DND-41 (cell line): ENCODE measurements around the gene OR5K2.

Source experiments
- ATAC-seq: fragments of 200-7000 bp; cut with Tn5 transposase; 3 replicates; pipeline ENCODE4 v1.9.1; 2021; ENCODE audit warnings: low read depth; ENCODE audit not compliant: insufficient read depth
- DNase-seq: peaks from one replicate; pipeline ENCODE4 v3.0.0-alpha.2; 2020
- H2AFZ ChIP-seq: 2 replicates; pipeline ENCODE4 v1.6.0; 2012; ENCODE audit warnings: low read depth, low read length
- H3K27ac ChIP-seq: 2 replicates; pipeline ENCODE4 v1.5.1; 2012; ENCODE audit warnings: low read length, inconsistent platforms
- H3K27me3 ChIP-seq: fragments of 200-600 bp; sonication (generic); 2 replicates; pipeline ENCODE4 v1.6.0; 2012; ENCODE audit warnings: low read length, mild to moderate bottlenecking, inconsistent platforms; ENCODE audit not compliant: insufficient read depth, poor library complexity
- H3K36me3 ChIP-seq: 2 replicates; pipeline ENCODE4 v1.5.1; 2012; ENCODE audit warnings: low read length, inconsistent platforms; ENCODE audit not compliant: insufficient read depth
- H3K4me1 ChIP-seq: 2 replicates; pipeline ENCODE4 v1.5.1; 2012; ENCODE audit warnings: mild to moderate bottlenecking, low read length; ENCODE audit not compliant: insufficient read depth
- H3K4me2 ChIP-seq: 2 replicates; pipeline ENCODE4 v1.6.0; 2012; ENCODE audit warnings: mild to moderate bottlenecking, moderate library complexity, low read length, inconsistent platforms; ENCODE audit not compliant: insufficient read depth
- H3K4me3 ChIP-seq, 2 experiments: fragments of 200-600 bp in 1 of 2; shearing (Covaris generic) in 1 of 2; 2 replicates each; pipeline ENCODE4 v1.5.1; 2012 to 2016; ENCODE audit warnings: inconsistent platforms in 2 of 2, low read length in 2 of 2, mild to moderate bottlenecking in 2 of 2, low read depth in 1 of 2, moderate library complexity in 1 of 2
- H3K79me2 ChIP-seq: 2 replicates; pipeline ENCODE4 v1.6.0; 2012; ENCODE audit warnings: low read length, inconsistent platforms; ENCODE audit not compliant: insufficient read depth
- H3K9ac ChIP-seq: 2 replicates; pipeline ENCODE4 v1.6.0; 2012; ENCODE audit warnings: low read depth, mild to moderate bottlenecking, inconsistent platforms, low read length, moderate library complexity
- H3K9me3 ChIP-seq: 2 replicates; pipeline ENCODE4 v1.5.1; 2012; ENCODE audit warnings: low read length, moderate library complexity, mild to moderate bottlenecking, inconsistent platforms; ENCODE audit not compliant: insufficient read depth, severe bottlenecking
- H4K20me1 ChIP-seq: 2 replicates; pipeline ENCODE4 v1.6.0; 2012; ENCODE audit warnings: low read length; ENCODE audit not compliant: insufficient read depth
- EZH2 ChIP-seq: IDR thresholded peaks from 3 replicates; pipeline ENCODE4 v1.6.1; 2012; ENCODE audit warnings: borderline replicate concordance, low read depth, mild to moderate bottlenecking, moderate library complexity, low read length, inconsistent platforms; ENCODE audit not compliant: severe bottlenecking
- TF ChIP-seq, protein P1 (sequence below): IDR thresholded peaks from 2 replicates; pipeline ENCODE4 v1.5.1; 2012; ENCODE audit warnings: borderline replicate concordance, low read length, moderate library complexity, mild to moderate bottlenecking; ENCODE audit not compliant: poor library complexity, severe bottlenecking; ENCODE audit errors: extremely low read depth

OR5K2 gene

DNA sequence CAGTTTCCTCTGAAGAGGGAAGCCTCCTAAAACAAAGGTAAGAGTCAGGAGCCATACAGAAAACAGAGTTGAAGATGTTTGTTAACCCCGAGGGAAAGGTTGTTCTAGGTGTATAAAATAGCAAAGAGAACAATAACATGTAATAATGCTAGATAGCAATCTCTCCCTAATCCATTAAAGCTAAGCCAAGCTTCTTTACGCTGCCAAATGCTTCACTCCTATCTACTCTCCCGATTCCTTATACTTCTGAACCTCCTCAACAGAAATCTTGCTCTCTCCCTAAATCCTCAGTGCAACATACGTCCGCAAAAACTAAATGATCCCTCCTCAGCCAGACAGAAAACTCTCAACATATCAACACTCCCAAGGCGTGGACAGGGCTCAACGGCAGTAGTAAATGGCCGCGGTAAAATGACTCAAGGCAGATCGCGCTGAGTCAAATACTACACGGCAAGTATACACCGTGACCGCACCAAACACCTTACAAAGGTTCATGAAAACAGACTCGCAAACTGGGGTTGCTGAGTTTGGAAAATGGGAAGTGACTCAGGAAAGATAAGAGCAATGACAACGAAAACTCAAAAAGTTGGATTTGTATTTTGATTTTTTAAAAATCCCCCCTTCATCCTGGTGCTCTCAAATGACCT lies 24.5 kb downstream of the OR5K2 start:
- peak overlapping the region; percentile 74 for H3K9ac ChIP-seq
- peak overlapping the region; percentile 82 for H3K4me2 ChIP-seq
- peak overlapping the region; percentile 78 for H2AFZ ChIP-seq
- 0 out of 2 replicates have a peak, but pooled peaks cover 4% of the 10 kb centered on the region for H4K20me1 ChIP-seq
- H3K27ac ChIP-seq = peak overlapping the region; percentile 71
- H3K4me1 ChIP-seq = peaks cover 36% of the 10 kb centered on the region
- H3K36me3 ChIP-seq = peaks cover 37% of the 10 kb centered on the region
- peak overlapping the region; percentile 75 to 85 for H3K4me3 ChIP-seq
- TF ChIP-seq EZH2 = no peak
- TF ChIP-seq, protein P1, sequence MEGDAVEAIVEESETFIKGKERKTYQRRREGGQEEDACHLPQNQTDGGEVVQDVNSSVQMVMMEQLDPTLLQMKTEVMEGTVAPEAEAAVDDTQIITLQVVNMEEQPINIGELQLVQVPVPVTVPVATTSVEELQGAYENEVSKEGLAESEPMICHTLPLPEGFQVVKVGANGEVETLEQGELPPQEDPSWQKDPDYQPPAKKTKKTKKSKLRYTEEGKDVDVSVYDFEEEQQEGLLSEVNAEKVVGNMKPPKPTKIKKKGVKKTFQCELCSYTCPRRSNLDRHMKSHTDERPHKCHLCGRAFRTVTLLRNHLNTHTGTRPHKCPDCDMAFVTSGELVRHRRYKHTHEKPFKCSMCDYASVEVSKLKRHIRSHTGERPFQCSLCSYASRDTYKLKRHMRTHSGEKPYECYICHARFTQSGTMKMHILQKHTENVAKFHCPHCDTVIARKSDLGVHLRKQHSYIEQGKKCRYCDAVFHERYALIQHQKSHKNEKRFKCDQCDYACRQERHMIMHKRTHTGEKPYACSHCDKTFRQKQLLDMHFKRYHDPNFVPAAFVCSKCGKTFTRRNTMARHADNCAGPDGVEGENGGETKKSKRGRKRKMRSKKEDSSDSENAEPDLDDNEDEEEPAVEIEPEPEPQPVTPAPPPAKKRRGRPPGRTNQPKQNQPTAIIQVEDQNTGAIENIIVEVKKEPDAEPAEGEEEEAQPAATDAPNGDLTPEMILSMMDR = no peak
- no peaks in the 10 kb centered on the region for H3K9me3 ChIP-seq
- peaks cover 43% of the 10 kb centered on the region for H3K79me2 ChIP-seq
- ATAC-seq (peak; percentile 42), DNase-seq (peak; percentile 46)
- no peaks in the 10 kb centered on the region for H3K27me3 ChIP-seq

GRCh38 chr3:98522544-98523281 lies 25.2 kb downstream of the OR5K2 start, which contains the start of gene CLDND1:
Gene CLDND1, minus strand, starts transcription at chr3:98522902. Its CDS starts 1,478 bp downstream, at chr3:98521424.
- H3K27ac ChIP-seq = peak within 1 kb of the TSS; percentile 78
- TF ChIP-seq, protein P1 = no peak
- TF ChIP-seq EZH2 = no peak
- DNase-seq (peak; percentile 97), ATAC-seq (peak; percentile 95)
- H3K27me3 ChIP-seq = no peaks in the 10 kb centered on the region
- peaks cover 34% of the 10 kb centered on the region for H3K36me3 ChIP-seq
- H3K4me2 ChIP-seq = peak within 1 kb of the TSS; percentile 82
- peak within 1 kb of the TSS; percentile 75 to 85 for H3K4me3 ChIP-seq
- H3K9me3 ChIP-seq = no peaks in the 10 kb centered on the region
- peaks cover 43% of the 10 kb centered on the region for H3K79me2 ChIP-seq
- 0 out of 2 replicates have a peak, but pooled peaks cover 4% of the 10 kb centered on the region for H4K20me1 ChIP-seq
- H3K4me1 ChIP-seq = peaks cover 36% of the 10 kb centered on the region
- H2AFZ ChIP-seq = peak within 1 kb of the TSS; percentile 98
- peak within 1 kb of the TSS; percentile 74 for H3K9ac ChIP-seq

GRCh38 chr3:98525494-98525893 lies 28.0 kb downstream of the OR5K2 start:
- Histone ChIP-seq H3K27me3 (no peaks in the 10 kb centered on the region), H3K9me3 (no peaks in the 10 kb centered on the region), H3K4me1 (peaks cover 22% of the 10 kb centered on the region), H3K36me3 (peaks cover 11% of the 10 kb centered on the region), H3K4me3 (no peak overlapping the region), H3K79me2 (peaks cover 22% of the 10 kb centered on the region), H2AFZ (no peak overlapping the region), H3K27ac (no peak overlapping the region), H3K9ac (no peak overlapping the region), H3K4me2 (no peak overlapping the region), H4K20me1 (no peaks in the 10 kb centered on the region)
- TF ChIP-seq EZH2 = no peak
- TF ChIP-seq, protein P1 = no peak
- DNase-seq = no peak
- ATAC-seq = no peak
